H1 (cell line): ENCODE results near the gene PTPN1. TPM values are rescaled to one million over a fixed set of nuclear protein-coding genes. Genes with fewer than 3 reads are reported as not detected.

Experiments
- CTCF ChIA-PET: fragments of 300-600 bp; sonication (Branson Sonifier 250); formaldehyde crosslinking; loops from one replicate; lab custom pipeline; 2021; ENCODE audit not compliant: partially characterized antibody; lab: Charles Lee
- POLR2A ChIA-PET: fragments of 300-600 bp; sonication (Branson Sonifier 250); formaldehyde crosslinking; loops from one replicate; lab custom pipeline; 2021; ENCODE audit warnings: inconsistent platforms; ENCODE audit not compliant: partially characterized antibody; lab: Charles Lee
- DNase-seq, 2 experiments: peaks; one replicate each; pipeline versions ENCODE4 v3.0.0 to v3.0.0-alpha.2; 2010 to 2022; ENCODE audit warnings: low spot score in 2 of 2, low read depth in 1 of 2, mixed read lengths in 1 of 2
- FAIRE-seq: peaks from 2 replicates; lab custom pipeline; 2011; peaks lifted over from hg19 to GRCh38; lab: Jason Lieb, UNC
- H2AFZ ChIP-seq: 2 replicates; pipeline ENCODE4 v1.8.1; 2012; ENCODE audit warnings: low read length, inconsistent platforms
- H2AK5ac ChIP-seq: 2 replicates; pipeline ENCODE4 v1.6.1; 2013; ENCODE audit warnings: low read depth, low read length
- H2BK120ac ChIP-seq: replicated peaks from 2 replicates; pipeline ENCODE3; 2013; ENCODE audit warnings: low read depth, low read length, inconsistent platforms
- H2BK12ac ChIP-seq: 2 replicates; pipeline ENCODE4 v1.6.1; 2013; ENCODE audit warnings: low read depth, low read length
- H2BK15ac ChIP-seq: 2 replicates; pipeline ENCODE4 v1.6.1; 2013; ENCODE audit warnings: low read length
- H2BK20ac ChIP-seq: 2 replicates; pipeline ENCODE4 v1.6.1; 2013; ENCODE audit warnings: low read length
- H2BK5ac ChIP-seq: 2 replicates; pipeline ENCODE4 v1.6.1; 2013; ENCODE audit warnings: low read depth, low read length
- H3K14ac ChIP-seq: 2 replicates; pipeline ENCODE4 v1.6.1; 2013; ENCODE audit warnings: inconsistent platforms; ENCODE audit not compliant: insufficient read length
- H3K18ac ChIP-seq: 2 replicates; pipeline ENCODE4 v1.6.1; 2013; ENCODE audit warnings: low read length; ENCODE audit errors: extremely low read depth
- H3K23ac ChIP-seq: 2 replicates; pipeline ENCODE4 v1.6.1; 2013; ENCODE audit warnings: inconsistent platforms; ENCODE audit not compliant: insufficient read length
- H3K23me2 ChIP-seq: 2 replicates; pipeline ENCODE4 v1.6.1; 2013; ENCODE audit warnings: low read depth, low read length
- H3K27ac ChIP-seq: 2 replicates; pipeline ENCODE4 v1.6.1; 2011; ENCODE audit warnings: low read depth, low read length, inconsistent platforms
- H3K27me3 ChIP-seq, 4 experiments: replicated peaks in 1 of 4; 1 replicate in 1 of 4; 2 replicates in 3 of 4; pipeline versions ENCODE4 v1.6.1 to v1.8.1; 2011 to 2013; ENCODE audit warnings: low read length in 3 of 4, mild to moderate bottlenecking in 3 of 4, inconsistent platforms in 2 of 4, mixed read lengths in 2 of 4, moderate library complexity in 1 of 4; ENCODE audit not compliant: control insufficient read depth in 3 of 4, insufficient read depth in 3 of 4; ENCODE audit errors: extremely low read depth in 1 of 4
- H3K36me3 ChIP-seq, 4 experiments: 2 replicates each; pipeline versions ENCODE4 v1.6.1 to v1.8.1; 2011 to 2013; ENCODE audit warnings: mild to moderate bottlenecking in 4 of 4, low read length in 3 of 4, moderate library complexity in 2 of 4, control low read depth in 1 of 4, inconsistent platforms in 1 of 4; ENCODE audit not compliant: insufficient read depth in 4 of 4, control insufficient read depth in 2 of 4
- H3K4ac ChIP-seq: replicated peaks from 2 replicates; pipeline ENCODE3; 2013; ENCODE audit warnings: low read length, low read depth, mixed read lengths, inconsistent platforms; ENCODE audit not compliant: insufficient read length
- H3K4me1 ChIP-seq, 4 experiments: replicated peaks in 1 of 4; 1 replicate in 1 of 4; 2 replicates in 3 of 4; pipeline versions ENCODE4 v1.6.1 to v1.8.1; 2011 to 2013; ENCODE audit warnings: low read length in 3 of 4, inconsistent platforms in 2 of 4, mixed read lengths in 1 of 4; ENCODE audit not compliant: insufficient read depth in 4 of 4, control insufficient read depth in 3 of 4
- H3K4me2 ChIP-seq, 2 experiments: 2 replicates each; pipeline versions ENCODE4 v1.6.1 to v1.8.1; 2011 to 2013; ENCODE audit warnings: low read depth in 2 of 2, low read length in 2 of 2, control low read depth in 1 of 2, inconsistent platforms in 1 of 2, mild to moderate bottlenecking in 1 of 2; ENCODE audit not compliant: insufficient read depth in 1 of 2
- H3K4me3 ChIP-seq, 4 experiments: fragments of 200-600, 300-600 bp in 1 of 4; sonication (generic), shearing (Covaris generic), sonication (Bioruptor Twin) in 1 of 4; 2 replicates each; pipeline versions ENCODE4 v1.5.1 to v1.8.1; 2011 to 2016; ENCODE audit warnings: low read length in 4 of 4, low read depth in 3 of 4, control low read depth in 2 of 4, inconsistent platforms in 2 of 4, mild to moderate bottlenecking in 2 of 4, mixed read lengths in 1 of 4, moderate library complexity in 1 of 4; ENCODE audit not compliant: insufficient read depth in 2 of 4; ENCODE audit errors: extremely low read depth in 1 of 4
- H3K56ac ChIP-seq: replicated peaks from 2 replicates; pipeline ENCODE3; 2013; ENCODE audit warnings: low read depth, mild to moderate bottlenecking, mixed read lengths, low read length, inconsistent platforms; ENCODE audit not compliant: insufficient read length
- H3K79me1 ChIP-seq: 2 replicates; pipeline ENCODE4 v1.6.1; 2013; ENCODE audit warnings: low read depth, low read length, control low read depth
- H3K79me2 ChIP-seq, 2 experiments: 2 replicates each; pipeline versions ENCODE4 v1.6.1 to v1.8.1; 2012 to 2013; ENCODE audit warnings: low read length in 2 of 2, mild to moderate bottlenecking in 2 of 2, inconsistent platforms in 1 of 2; ENCODE audit not compliant: insufficient read depth in 2 of 2, control insufficient read depth in 1 of 2
- H3K9ac ChIP-seq, 4 experiments: replicated peaks in 1 of 4; 1 replicate in 1 of 4; 2 replicates in 3 of 4; pipeline versions ENCODE4 v1.6.1 to v1.8.1; 2011 to 2013; ENCODE audit warnings: low read depth in 3 of 4, low read length in 3 of 4, control low read depth in 2 of 4, mild to moderate bottlenecking in 2 of 4, moderate library complexity in 2 of 4, inconsistent platforms in 1 of 4; ENCODE audit errors: extremely low read depth in 1 of 4
- H3K9me3 ChIP-seq, 2 experiments: 2 replicates each; pipeline versions ENCODE4 v1.6.1 to v1.8.1; 2012 to 2013; ENCODE audit warnings: mild to moderate bottlenecking in 2 of 2, moderate library complexity in 2 of 2, control low read depth in 1 of 2, inconsistent platforms in 1 of 2, low read depth in 1 of 2, low read length in 1 of 2, mixed read lengths in 1 of 2; ENCODE audit not compliant: insufficient read depth in 2 of 2
- H4K20me1 ChIP-seq, 2 experiments: replicated peaks in 1 of 2; 2 replicates each; pipeline versions ENCODE3 to v1.8.1; 2011 to 2013; ENCODE audit warnings: inconsistent platforms in 2 of 2, low read length in 2 of 2, mild to moderate bottlenecking in 1 of 2; ENCODE audit not compliant: insufficient read depth in 2 of 2, control insufficient read depth in 1 of 2
- H4K5ac ChIP-seq: 2 replicates; pipeline ENCODE4 v1.6.1; 2013; ENCODE audit warnings: low read length, low read depth, mixed read lengths, inconsistent platforms; ENCODE audit not compliant: insufficient read length
- H4K8ac ChIP-seq: 2 replicates; pipeline ENCODE4 v1.8.0; 2013; ENCODE audit warnings: mild to moderate bottlenecking, moderate library complexity, low read length, inconsistent platforms; ENCODE audit not compliant: insufficient read depth; ENCODE audit errors: extremely low read depth
- H4K91ac ChIP-seq: replicated peaks from 2 replicates; pipeline ENCODE3; 2013; ENCODE audit warnings: low read length, mixed read lengths, inconsistent platforms; ENCODE audit not compliant: insufficient read length
- FOSL1 ChIP-seq: IDR thresholded peaks from 2 replicates; pipeline ENCODE4 v1.6.1; 2011; ENCODE audit warnings: mild to moderate bottlenecking, low read depth, low read length, moderate library complexity; ENCODE audit not compliant: insufficient read depth
- SP4 ChIP-seq: IDR thresholded peaks from 2 replicates; pipeline ENCODE4 v1.6.1; 2012; ENCODE audit warnings: low read length, inconsistent platforms
- SRF ChIP-seq: IDR thresholded peaks from 2 replicates; pipeline ENCODE4 v1.6.1; 2011; ENCODE audit warnings: mild to moderate bottlenecking, low read depth, low read length, moderate library complexity
- TAF1 ChIP-seq: IDR thresholded peaks from 2 replicates; pipeline ENCODE4 v1.6.1; 2011; ENCODE audit warnings: mild to moderate bottlenecking, low read depth, low read length
- WGBS, 2 experiments: shearing (Covaris generic) in 1 of 2; methylation state at CpG; one replicate each; pipeline versions ENCODE4 v1.1.6 to v1.1.7; 2013 to 2015; ENCODE audit warnings: low lambda C conversion rate in 2 of 2, mixed read lengths in 2 of 2, inconsistent platforms in 1 of 2, low coverage in 1 of 2, missing lambda C conversion rate in 1 of 2; ENCODE audit not compliant: insufficient replicate concordance in 2 of 2, insufficient coverage in 1 of 2, insufficient read length in 1 of 2; ENCODE audit errors: extremely low coverage in 1 of 2, missing lambda C conversion rate in 1 of 2; 5-methylcytosine and 5-hydroxymethylcytosine counted together
- polyA plus RNA-seq, 7 experiments: library from polyadenylated mRNA; depleted of rRNA in 3 of 7; stranded (reverse) in 5 of 7; unstranded in 2 of 7; fragments of >200 nt in 5 of 7; fragments of 200-250 nt in 2 of 7; gene quantifications; 1 replicate in 5 of 7; 2 replicates in 1 of 7; 4 replicates in 1 of 7; pipeline versions ENCODE4 v1.2.1 to v1.2.3, GENCODE V29; 2011 to 2013; ENCODE audit warnings: missing spikeins in 2 of 7, mixed read lengths in 2 of 7
- total RNA-seq: library from RNA; stranded (reverse); fragmentation: NEBNext Ultra II Directional; extraction: Animal tissue kit (Norgen Biotek cat#: 25700); gene quantifications from 2 replicates; pipeline ENCODE4 v1.2.1, GENCODE V29; 2021

PTPN1 gene
- total and polyA plus RNA-seq, 2 of the 8 experiments (the other 6 are each of a cell fraction or from before 2014, with no cell fraction given), result 18.6 to 32.1 TPM

DNA sequence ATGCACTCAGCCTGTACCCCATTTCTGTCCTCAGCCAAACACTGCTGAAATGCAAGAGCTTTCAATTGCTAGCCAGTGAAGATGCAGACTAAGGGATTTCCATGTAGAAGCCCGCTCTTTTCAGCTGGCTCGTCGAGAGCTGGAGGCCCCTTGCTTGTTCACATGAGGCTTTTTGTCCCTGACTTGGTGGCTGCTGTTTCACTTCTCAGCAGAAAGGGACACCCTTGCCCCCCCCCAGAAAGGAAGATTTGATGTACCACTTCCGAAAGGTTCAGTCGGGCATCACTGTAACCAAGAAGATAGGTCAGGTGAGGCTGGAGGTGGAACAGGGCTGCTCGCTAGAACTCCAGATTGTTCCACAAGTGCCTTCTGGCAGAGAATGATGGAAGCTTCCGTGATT lies 23.3 kb downstream of the PTPN1 start:
- no peak overlapping the region for H3K4ac ChIP-seq
- no peak for TF ChIP-seq SRF
- no peak for TF ChIP-seq FOSL1
- no peak for TF ChIP-seq SP4
- no peak for TF ChIP-seq TAF1

More for the DNA sequence above, 23.3 kb downstream of the PTPN1 start:
- Histone ChIP-seq H3K9me3 (no peaks in the 10 kb centered on the region), H2AFZ (no peak overlapping the region), H3K4me2 (no peak overlapping the region), H3K9ac (no peak overlapping the region), H2BK12ac (no peak overlapping the region), H3K23me2 (no peaks in the 10 kb centered on the region), H3K79me2 (peaks cover 4 to 61% of the 10 kb centered on the region in 2 experiments; a peak in 3 of 4 replicates), H3K18ac (no peak overlapping the region), H2AK5ac (no peak overlapping the region), H3K79me1 (peaks cover 7% of the 10 kb centered on the region), H2BK15ac (no peak overlapping the region), H3K36me3 (no peaks in the 10 kb centered on the region), H4K8ac (no peak overlapping the region), H3K4me3 (no peak overlapping the region), H4K20me1 (peaks cover 4% of the 10 kb centered on the region in 2 experiments), H4K5ac (no peak overlapping the region), H2BK20ac (no peak overlapping the region), H3K23ac (no peak overlapping the region), H4K91ac (no peak overlapping the region), H3K14ac (no peak overlapping the region), H2BK5ac (no peak overlapping the region), H3K4me1 (no peaks in the 10 kb centered on the region), H3K56ac (no peak overlapping the region), H2BK120ac (no peak overlapping the region), H3K27me3 (no peaks in the 10 kb centered on the region), H3K27ac (no peak overlapping the region)
- FAIRE-seq (no peak), DNase-seq (no peak)
- CTCF ChIA-PET, result interaction anchor here (0.6 to 2.3 kb wide), 4 partner anchors 37 to 214 kb away, joined by 3 to 8 read pairs (median 3); no protein-coding TSS in a partner anchor
- 89% methylated on average over 7 of the region's 7 CpGs; no CpG with 5 or more reads in 1 of the 2 experiments for WGBS, 2 experiments
- POLR2A ChIA-PET, result no interaction called here
